Esophagus squamous epithelium (tissue), 5 donors: ENCODE results near the gene CADPS. TPM values are rescaled to one million over a fixed set of nuclear protein-coding genes. Genes with fewer than 3 reads are reported as not detected.

ENCODE experiments used
- DNase-seq: peaks from one replicate; lab custom pipeline; 2025; lab: John Stamatoyannopoulos, UW
- H3K27ac ChIP-seq, 4 donors: fragments of 200-600 bp; sonication (generic); one replicate each; pipeline ENCODE4 v1.5.1; 2016 to 2019; ENCODE audit warnings: mild to moderate bottlenecking in 1 of 4
- H3K27me3 ChIP-seq, 4 donors: fragments of 200-600 bp; sonication (generic); 1 replicate in 3 of 4; 2 replicates in 1 of 4; pipeline versions ENCODE4 v1.5.1 to v1.6.0; 2017 to 2021; ENCODE audit warnings: antibody characterized with exemption in 1 of 4
- H3K36me3 ChIP-seq, 3 donors: fragments of 200-600 bp; sonication (generic); one replicate each; pipeline ENCODE4 v1.5.1; 2016 to 2019
- H3K4me1 ChIP-seq, 3 donors: fragments of 200-600 bp; sonication (generic); one replicate each; pipeline ENCODE4 v1.5.1; 2017 to 2019
- H3K4me3 ChIP-seq, 4 donors: fragments of 200-600 bp; sonication (generic); 1 replicate in 3 of 4; 2 replicates in 1 of 4; pipeline ENCODE4 v1.5.1; 2016 to 2019; ENCODE audit warnings: mild to moderate bottlenecking in 2 of 4, moderate library complexity in 1 of 4
- H3K9me3 ChIP-seq, 3 donors: fragments of 200-600 bp; sonication (generic); one replicate each; pipeline ENCODE4 v1.5.1; 2016 to 2019
- CTCF ChIP-seq, 6 experiments: fragments of 450-650 bp in 4 of 6; fragments of 200-600 bp in 2 of 6; sonication (generic) in 2 of 6; IDR thresholded peaks; one replicate each; pipeline ENCODE4 v1.5.1; 2016 to 2019; ENCODE audit warnings: antibody characterized with exemption in 6 of 6, mild to moderate bottlenecking in 4 of 6, moderate library complexity in 4 of 6
- POLR2A ChIP-seq, 4 donors: fragments of 450-650 bp; IDR thresholded peaks; one replicate each; pipeline ENCODE4 v1.6.1; 2017; ENCODE audit warnings: antibody characterized with exemption in 4 of 4, mild to moderate bottlenecking in 4 of 4, moderate library complexity in 3 of 4
- WGBS, 2 donors: methylation state at CpG; one replicate each; pipeline ENCODE4 v1.1.5; 2018; 5-methylcytosine and 5-hydroxymethylcytosine counted together
- intact Hi-C: fragments of 100-400 bp; cut with DNase I; formaldehyde crosslinking; loops from one replicate; pipeline ENCODE4 v1.15.0; 2022
- total RNA-seq, 4 donors: library from RNA; depleted of rRNA; stranded (reverse); fragments of >200 nt; gene quantifications; one replicate each; pipeline ENCODE4 v1.1.0, GENCODE V29; 2016
- donor health status: DM: yes; HTN: yes; CAD: no.

CADPS gene
- total RNA-seq, 4 donors from 2014 or later = 0.09 to 4.8 TPM; not detected in 2

DNA sequence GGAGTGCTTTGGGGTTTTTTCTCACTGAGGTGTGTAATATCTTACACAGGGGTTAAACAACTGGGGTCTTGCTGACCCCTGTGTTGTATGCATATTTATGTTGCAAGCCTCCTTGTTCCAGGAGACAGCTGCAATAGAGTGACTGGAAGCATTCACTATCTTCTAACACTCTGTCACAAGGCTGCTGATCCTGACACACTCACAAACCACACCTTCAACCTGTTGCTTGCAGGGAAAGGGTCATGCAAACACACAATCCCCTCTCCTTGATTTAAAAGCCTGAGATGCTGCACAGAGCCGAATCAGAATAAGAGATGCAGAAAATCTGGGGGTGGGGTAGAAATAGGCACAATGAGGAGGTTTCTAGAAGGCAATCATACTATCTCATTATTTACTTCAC lies 197.3 kb downstream of the CADPS start:
- Histone ChIP-seq H3K27ac (no peak overlapping the region), H3K9me3 (no peaks in the 10 kb centered on the region), H3K4me1 (peaks cover 0 to 5% (median 0%) of the 10 kb centered on the region in 3 donors), H3K4me3 (no peak overlapping the region), H3K27me3 (peaks cover 0 to 17% (median 0%) of the 10 kb centered on the region in 4 donors), H3K36me3 (no peaks in the 10 kb centered on the region)
- TF ChIP-seq POLR2A (IDR thresholded peaks at IDR 0.05) (no peak), CTCF (IDR thresholded peaks at IDR 0.05) (no peak)
- WGBS, 2 donors = 38 to 43% methylated on average over 1 of the region's 1 CpG
- intact Hi-C loops = no loop called here
- no peak for DNase-seq

DNA sequence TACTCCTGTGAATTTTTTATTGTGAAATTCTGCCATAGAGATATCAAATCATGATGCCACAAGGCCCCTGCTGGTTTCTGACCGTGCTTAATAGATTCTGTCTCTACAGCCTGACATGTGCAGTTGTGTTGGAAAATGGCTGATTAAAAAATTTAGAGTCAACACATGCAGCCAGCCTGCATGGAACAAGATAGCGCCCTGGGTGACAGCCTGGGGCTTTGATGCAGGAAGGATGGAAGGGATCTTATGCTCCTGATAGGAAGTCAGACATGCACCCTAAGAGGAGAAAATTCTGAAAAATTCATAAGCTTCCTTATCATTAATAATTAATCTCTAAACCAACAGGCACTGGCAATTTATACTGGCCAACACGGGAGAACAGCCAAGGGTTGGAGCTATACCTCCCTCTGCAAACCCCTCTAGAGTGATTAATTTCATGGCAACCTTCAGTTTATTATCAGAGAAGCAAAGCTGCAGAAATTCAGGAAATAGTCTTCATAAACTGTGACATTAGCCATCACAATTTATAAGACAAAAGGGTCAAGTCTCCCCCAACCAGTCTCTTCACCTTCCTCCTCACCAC lies 198.4 kb downstream of the CADPS start:
- TF ChIP-seq CTCF (IDR thresholded peaks at IDR 0.05) = no peak
- TF ChIP-seq POLR2A (IDR thresholded peaks at IDR 0.05) = no peak
- Histone ChIP-seq H3K4me1 (peaks cover 0 to 5% (median 0%) of the 10 kb centered on the region in 3 donors), H3K4me3 (no peak overlapping the region), H3K27me3 (peaks cover 0 to 23% (median 0%) of the 10 kb centered on the region in 4 donors), H3K9me3 (no peaks in the 10 kb centered on the region), H3K36me3 (no peaks in the 10 kb centered on the region), H3K27ac (no peak overlapping the region)
- DNase-seq = no peak
- WGBS, 2 donors = 51 to 55% methylated on average over 3 of the region's 3 CpGs
- intact Hi-C loops = no loop called here

GRCh38 chr3:62675492-62675891 lies 199.7 kb downstream of the CADPS start:
- H3K4me3 ChIP-seq = no peak overlapping the region
- no peak for DNase-seq
- WGBS, 2 donors = 67 to 79% methylated on average over 1 of the region's 1 CpG
- H3K27me3 ChIP-seq = peaks cover 0 to 23% (median 0%) of the 10 kb centered on the region in 4 donors
- no peak overlapping the region for H3K27ac ChIP-seq
- H3K9me3 ChIP-seq = no peaks in the 10 kb centered on the region
- TF ChIP-seq CTCF (IDR thresholded peaks at IDR 0.05) (no peak), POLR2A (IDR thresholded peaks at IDR 0.05) (no peak)
- no peaks in the 10 kb centered on the region for H3K36me3 ChIP-seq
- H3K4me1 ChIP-seq = peaks cover 0 to 5% (median 0%) of the 10 kb centered on the region in 3 donors
- intact Hi-C loops = no loop called here

GRCh38 chr3:62672988-62673313 lies 202.3 kb downstream of the CADPS start:
- intact Hi-C loops = no loop called here
- TF ChIP-seq POLR2A (IDR thresholded peaks at IDR 0.05) = no peak
- no peak for TF ChIP-seq CTCF (IDR thresholded peaks at IDR 0.05)
- H3K27ac ChIP-seq = no peak overlapping the region

DNA sequence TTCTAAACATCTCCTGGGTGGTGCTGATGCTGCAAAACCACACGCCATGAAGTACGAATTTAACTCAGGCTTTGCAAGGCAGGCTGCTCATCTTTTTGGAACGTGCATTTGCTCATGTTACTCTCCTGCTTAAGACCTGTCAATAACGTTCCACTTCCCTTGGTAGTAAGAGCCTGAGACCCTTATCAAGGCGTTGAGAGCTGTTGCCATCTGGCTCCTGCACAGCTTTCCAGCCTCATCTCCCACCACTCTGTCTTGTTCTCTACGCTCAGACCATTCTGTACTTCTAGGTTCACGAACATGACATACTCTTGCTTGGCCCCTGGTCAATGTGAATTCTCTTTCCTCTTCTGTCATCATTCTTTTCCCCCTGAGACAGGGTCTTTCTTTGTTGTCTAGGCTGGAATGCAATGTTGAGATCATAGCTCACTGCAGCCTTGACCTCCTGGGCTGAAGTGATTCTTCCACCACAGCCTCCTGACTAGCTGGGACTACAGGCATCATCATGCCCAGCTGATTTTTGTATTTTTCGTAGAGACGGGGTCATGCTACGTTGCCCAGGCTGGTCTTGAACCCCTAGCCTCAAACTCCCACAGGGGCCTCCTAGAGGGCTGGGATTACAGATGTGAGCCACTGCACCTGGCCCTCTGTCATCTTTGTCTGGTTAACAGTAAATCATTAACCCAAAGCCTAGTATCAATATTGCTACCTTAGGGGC lies 202.8 kb downstream of the CADPS start:
- Histone ChIP-seq H3K9me3 (no peaks in the 10 kb centered on the region), H3K4me3 (no peak overlapping the region), H3K27ac (no peak overlapping the region), H3K4me1 (no peaks in the 10 kb centered on the region), H3K36me3 (no peaks in the 10 kb centered on the region), H3K27me3 (peaks cover 0 to 23% (median 0%) of the 10 kb centered on the region in 4 donors)
- TF ChIP-seq CTCF (IDR thresholded peaks at IDR 0.05) (no peak), POLR2A (IDR thresholded peaks at IDR 0.05) (no peak)
- intact Hi-C loops = no loop called here
- WGBS, 2 donors = 53 to 71% methylated on average over 10 of the region's 10 CpGs
- DNase-seq = no peak

More at GRCh38 chr3:62672988-62673313, 202.3 kb downstream of the CADPS start:
- Histone ChIP-seq H3K9me3 (no peaks in the 10 kb centered on the region), H3K27me3 (peaks cover 0 to 23% (median 0%) of the 10 kb centered on the region in 4 donors), H3K4me1 (no peaks in the 10 kb centered on the region), H3K36me3 (no peaks in the 10 kb centered on the region), H3K4me3 (no peak overlapping the region)
- DNase-seq = no peak
